HG03521 (cell line): ENCODE measurements around the gene CAMK4.

Experiments used
- ATAC-seq: cut with Tn5 transposase; IDR thresholded peaks from one replicate; pipeline ENCODE4 v1.9.1; 2021; ENCODE audit warnings: mild to moderate bottlenecking, moderate library complexity; ENCODE audit not compliant: unreplicated experiment

The CAMK4 gene

GRCh38 chr5:111415053-111415452 lies 190.9 kb downstream of the CAMK4 start:
- no peak for ATAC-seq

- ATAC-seq = peak; percentile 56
Measured at GRCh38 chr5:111422245-111422644, 198.1 kb downstream of the CAMK4 start.

- ATAC-seq = no peak
Measured at GRCh38 chr5:111422747-111423720, 198.8 kb downstream of the CAMK4 start.

GRCh38 chr5:111425205-111425604 lies 201.0 kb downstream of the CAMK4 start:
- no peak for ATAC-seq

GRCh38 chr5:111427762-111428161 lies 203.6 kb downstream of the CAMK4 start:
- no peak for ATAC-seq

GRCh38 chr5:111432883-111433536 lies 208.8 kb downstream of the CAMK4 start:
- ATAC-seq = no peak

GRCh38 chr5:111434800-111435199 lies 210.6 kb downstream of the CAMK4 start:
- no peak for ATAC-seq

- no peak for ATAC-seq
Measured at GRCh38 chr5:111439473-111440075, 215.4 kb downstream of the CAMK4 start.

GRCh38 chr5:111447099-111447498 lies 222.9 kb downstream of the CAMK4 start:
- ATAC-seq = no peak

- no peak for ATAC-seq
Measured at GRCh38 chr5:111447822-111448221, 223.6 kb downstream of the CAMK4 start.

GRCh38 chr5:111453295-111453694 lies 229.1 kb downstream of the CAMK4 start:
- no peak for ATAC-seq

- no peak for ATAC-seq
Measured at GRCh38 chr5:111453747-111454146, 229.6 kb downstream of the CAMK4 start.

GRCh38 chr5:111454198-111454622 lies 230.0 kb downstream of the CAMK4 start:
- no peak for ATAC-seq

GRCh38 chr5:111454776-111455175 lies 230.6 kb downstream of the CAMK4 start:
- no peak for ATAC-seq

GRCh38 chr5:111461255-111461671 lies 237.1 kb downstream of the CAMK4 start:
- ATAC-seq = no peak

GRCh38 chr5:111461934-111462333 lies 237.8 kb downstream of the CAMK4 start:
- ATAC-seq = no peak

GRCh38 chr5:111463311-111463710 lies 239.1 kb downstream of the CAMK4 start:
- no peak for ATAC-seq

- ATAC-seq = no peak
Measured at GRCh38 chr5:111469293-111469896, 245.2 kb downstream of the CAMK4 start.

- no peak for ATAC-seq
Measured at GRCh38 chr5:111469903-111470302, 245.7 kb downstream of the CAMK4 start.

- ATAC-seq = no peak
Measured at GRCh38 chr5:111472096-111472495, 247.9 kb downstream of the CAMK4 start.

GRCh38 chr5:111472579-111472978 lies 248.4 kb downstream of the CAMK4 start:
- ATAC-seq = no peak
